Endothelial cell of umbilical vein (primary cell): ENCODE results near the gene PRKG1. TPM values are rescaled to one million over a fixed set of nuclear protein-coding genes. Genes with fewer than 3 reads are reported as not detected.

Experiments
- BruUV-seq: library from RNA; stranded (reverse); fragments of 400-500 nt; replicated peaks from 2 replicates; lab custom pipeline; 2021; lab: Mats Ljungman, UMichigan
- CTCF ChIA-PET: fragments of 300-600, 350-600 bp; sonication (Branson Sonifier 250); formaldehyde crosslinking; loops from one replicate; lab custom pipeline; 2021; ENCODE audit warnings: antibody characterized with exemption, inconsistent platforms; lab: Charles Lee
- POLR2A ChIA-PET: fragments of 300-600, 350-600 bp; sonication (Branson Sonifier 250); formaldehyde crosslinking; loops from one replicate; lab custom pipeline; 2021; ENCODE audit warnings: antibody characterized with exemption, inconsistent platforms; lab: Charles Lee
- DNase-seq: peaks from one replicate; pipeline ENCODE4 v3.0.0-alpha.2; 2011; ENCODE audit warnings: low read depth, low spot score
- FAIRE-seq: peaks from 2 replicates; lab custom pipeline; 2011; peaks lifted over from hg19 to GRCh38; lab: Jason Lieb, UNC
- H2AFZ ChIP-seq: 2 replicates; pipeline ENCODE4 v1.6.0; 2012; ENCODE audit warnings: low read depth, low read length, control low read depth, inconsistent platforms
- H3K27ac ChIP-seq: 2 replicates; pipeline ENCODE4 v1.5.1; 2011; ENCODE audit warnings: low read depth, mild to moderate bottlenecking, control low read depth, low read length, moderate library complexity; ENCODE audit not compliant: insufficient read depth
- H3K27me3 ChIP-seq, 2 experiments: 2 replicates each; pipeline versions ENCODE4 v1.6.0 to v1.6.1; 2011; ENCODE audit warnings: low read length in 2 of 2, mixed read lengths in 1 of 2; ENCODE audit not compliant: control insufficient read depth in 2 of 2, insufficient read depth in 2 of 2
- H3K36me3 ChIP-seq, 2 experiments: 2 replicates in 1 of 2; 3 replicates in 1 of 2; pipeline ENCODE4 v1.5.1; 2011; ENCODE audit warnings: low read length in 2 of 2, mild to moderate bottlenecking in 1 of 2, moderate library complexity in 1 of 2; ENCODE audit not compliant: control insufficient read depth in 2 of 2, insufficient read depth in 2 of 2; ENCODE audit errors: extremely low read depth in 1 of 2
- H3K4me1 ChIP-seq: 3 replicates; pipeline ENCODE4 v1.5.1; 2011; ENCODE audit warnings: mild to moderate bottlenecking, low read length; ENCODE audit not compliant: control insufficient read depth, insufficient read depth; ENCODE audit errors: extremely low read depth
- H3K4me2 ChIP-seq: 2 replicates; pipeline ENCODE4 v1.6.1; 2011; ENCODE audit warnings: low read length, control low read depth, mixed read lengths; ENCODE audit not compliant: insufficient read depth
- H3K4me3 ChIP-seq, 3 experiments: fragments of 200-600 bp in 1 of 3; sonication (generic), shearing (Covaris generic) in 1 of 3; replicated peaks in 1 of 3; 2 replicates each; pipeline ENCODE4 v1.5.1; 2011 to 2016; ENCODE audit warnings: control low read depth in 3 of 3, low read length in 3 of 3, mild to moderate bottlenecking in 2 of 3, inconsistent platforms in 1 of 3, low read depth in 1 of 3, moderate library complexity in 1 of 3; ENCODE audit not compliant: insufficient read depth in 1 of 3
- H3K79me2 ChIP-seq: 2 replicates; pipeline ENCODE4 v1.6.0; 2012; ENCODE audit warnings: low read length, inconsistent platforms; ENCODE audit not compliant: control insufficient read depth, insufficient read depth
- H3K9ac ChIP-seq: replicated peaks from 2 replicates; pipeline ENCODE3; 2011; ENCODE audit warnings: low read length, control low read depth; ENCODE audit not compliant: insufficient read depth; ENCODE audit errors: extremely low read depth
- H3K9me1 ChIP-seq: replicated peaks from 3 replicates; pipeline ENCODE4 v1.6.0; 2011; ENCODE audit warnings: mild to moderate bottlenecking, low read length; ENCODE audit not compliant: control insufficient read depth, insufficient read depth; ENCODE audit errors: extremely low read depth
- H3K9me3 ChIP-seq: replicated peaks from 2 replicates; pipeline ENCODE4 v1.5.1; 2012; ENCODE audit warnings: low read length, inconsistent platforms; ENCODE audit not compliant: control insufficient read depth, insufficient read depth
- H4K20me1 ChIP-seq: replicated peaks from 2 replicates; pipeline ENCODE3; 2011; ENCODE audit warnings: mild to moderate bottlenecking, low read length; ENCODE audit not compliant: control insufficient read depth, insufficient read depth; ENCODE audit errors: extremely low read depth
- EZH2 ChIP-seq: IDR thresholded peaks from 2 replicates; pipeline ENCODE4 v1.6.1; 2012; ENCODE audit warnings: borderline replicate concordance, low read depth, mild to moderate bottlenecking, moderate library complexity, low read length, inconsistent platforms; ENCODE audit not compliant: severe bottlenecking
- FOS ChIP-seq: IDR thresholded peaks from 2 replicates; pipeline ENCODE4 v1.6.1; 2011; ENCODE audit warnings: mild to moderate bottlenecking, low read length, moderate library complexity, borderline replicate concordance; ENCODE audit not compliant: insufficient read depth
- GATA2 ChIP-seq: IDR thresholded peaks from 2 replicates; pipeline ENCODE4 v1.7.0; 2011; ENCODE audit warnings: low read depth, mild to moderate bottlenecking, moderate library complexity, mixed read lengths, low read length; ENCODE audit not compliant: insufficient read length, insufficient read depth
- JUN ChIP-seq: IDR thresholded peaks from 2 replicates; pipeline ENCODE4 v1.6.1; 2011; ENCODE audit warnings: borderline replicate concordance, low read depth; ENCODE audit not compliant: insufficient read length, insufficient read depth
- MAX ChIP-seq: IDR thresholded peaks from 2 replicates; pipeline ENCODE4 v1.6.1; 2011; ENCODE audit not compliant: insufficient read depth, insufficient read length
- MYC ChIP-seq: IDR thresholded peaks from one replicate; pipeline ENCODE4 v1.6.1; 2011; ENCODE audit warnings: mild to moderate bottlenecking, low read depth, low read length
- POLR2A ChIP-seq: IDR thresholded peaks from 2 replicates; pipeline ENCODE4 v1.6.1; 2012; ENCODE audit warnings: low read depth, mild to moderate bottlenecking, control low read depth, low read length
- POLR2AphosphoS5 ChIP-seq: IDR thresholded peaks from 2 replicates; pipeline ENCODE4 v1.6.1; 2012; ENCODE audit warnings: low read depth, mild to moderate bottlenecking, control low read depth, low read length, moderate library complexity; ENCODE audit not compliant: insufficient read depth
- dilution Hi-C: fragments of 300-500 bp; cut with MboI; formaldehyde crosslinking; loops from one replicate; pipeline ENCODE4 v1.15.0; 2019; ENCODE audit warnings: low sequenced_read_pairs; ENCODE audit not compliant: extremely low pct_ligation_motif_present
- intact Hi-C: fragments of 100-400 bp; cut with micrococcal nuclease; formaldehyde crosslinking; loops from one replicate; pipeline ENCODE4 v1.10.0; 2022
- polyA plus RNA-seq, 4 experiments: library from polyadenylated mRNA; depleted of rRNA in 3 of 4; stranded (reverse) in 3 of 4; unstranded in 1 of 4; fragments of >200 nt; gene quantifications; 2 replicates each; pipeline versions ENCODE4 v1.2.1 to v1.2.3, GENCODE V29; 2011 to 2012; ENCODE audit warnings: missing spikeins in 1 of 4
- total RNA-seq: library from RNA; stranded (reverse); gene quantifications from 2 replicates; pipeline ENCODE4 v1.2.3, GENCODE V29; 2021
- TF ChIP-seq, protein P1 (sequence below), 2 donors: IDR thresholded peaks; 1 replicate in 1 of 2; 2 replicates in 1 of 2; pipeline ENCODE4 v1.5.1; 2011; ENCODE audit warnings: low read length in 2 of 2, mild to moderate bottlenecking in 2 of 2, moderate library complexity in 2 of 2, control low read depth in 1 of 2, inconsistent platforms in 1 of 2, low read depth in 1 of 2; ENCODE audit not compliant: insufficient read depth in 1 of 2; ENCODE audit errors: extremely low read depth in 1 of 2

The PRKG1 gene
- total and polyA plus RNA-seq, 2 donors (not counting 3 experiments of a cell fraction or from before 2014, with no cell fraction given): 0.01 to 0.18 TPM

DNA sequence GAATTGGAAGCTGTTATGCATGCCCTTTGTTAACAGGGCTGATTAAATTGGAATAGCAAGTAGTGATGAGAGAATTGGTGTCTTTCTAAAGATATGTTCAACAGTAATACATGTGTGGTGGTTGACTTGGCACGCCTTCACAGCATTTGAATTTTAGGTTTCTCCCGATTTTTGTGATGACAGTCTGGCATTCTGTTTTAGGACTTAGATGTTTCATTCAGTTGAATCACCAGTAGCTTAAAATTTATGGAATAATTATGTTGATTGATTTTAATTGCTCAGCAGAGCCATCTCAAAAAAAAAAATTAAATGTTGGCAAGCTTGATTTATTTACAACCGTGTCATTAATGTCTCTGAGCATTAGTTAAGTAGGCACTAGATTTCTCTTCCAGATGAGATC lies 405.4 kb downstream of the PRKG1 start:
- ChIA-PET CTCF (interaction anchor here (1.3 to 2.0 kb wide), 2 partner anchors 9 to 14 kb away, joined by 3 to 6 read pairs; no protein-coding TSS in a partner anchor), POLR2A (no interaction called here)
- H3K9me3 ChIP-seq: no peaks in the 10 kb centered on the region
- H3K36me3 ChIP-seq: no peaks in the 10 kb centered on the region
- H3K27me3 ChIP-seq: no peaks in the 10 kb centered on the region
- no peak overlapping the region for H3K4me3 ChIP-seq
- FAIRE-seq (no peak), DNase-seq (no peak)
- peaks cover 2% of the 10 kb centered on the region for H3K4me1 ChIP-seq
- no peak overlapping the region for H3K27ac ChIP-seq
- no peak overlapping the region for H3K4me2 ChIP-seq
- no peak overlapping the region for H2AFZ ChIP-seq
- intact Hi-C loops (loop anchor here (5.0 kb wide), 1 partner anchor 308 kb away; no protein-coding TSS in a partner anchor), dilution Hi-C loops (no loop called here)
- no peak overlapping the region for H3K9ac ChIP-seq
- no peak for TF ChIP-seq POLR2AphosphoS5
- TF ChIP-seq FOS: no peak
- no peak for TF ChIP-seq JUN
- no peak for TF ChIP-seq EZH2
- TF ChIP-seq MAX: no peak
- no peak for TF ChIP-seq MYC
- TF ChIP-seq, protein P1, sequence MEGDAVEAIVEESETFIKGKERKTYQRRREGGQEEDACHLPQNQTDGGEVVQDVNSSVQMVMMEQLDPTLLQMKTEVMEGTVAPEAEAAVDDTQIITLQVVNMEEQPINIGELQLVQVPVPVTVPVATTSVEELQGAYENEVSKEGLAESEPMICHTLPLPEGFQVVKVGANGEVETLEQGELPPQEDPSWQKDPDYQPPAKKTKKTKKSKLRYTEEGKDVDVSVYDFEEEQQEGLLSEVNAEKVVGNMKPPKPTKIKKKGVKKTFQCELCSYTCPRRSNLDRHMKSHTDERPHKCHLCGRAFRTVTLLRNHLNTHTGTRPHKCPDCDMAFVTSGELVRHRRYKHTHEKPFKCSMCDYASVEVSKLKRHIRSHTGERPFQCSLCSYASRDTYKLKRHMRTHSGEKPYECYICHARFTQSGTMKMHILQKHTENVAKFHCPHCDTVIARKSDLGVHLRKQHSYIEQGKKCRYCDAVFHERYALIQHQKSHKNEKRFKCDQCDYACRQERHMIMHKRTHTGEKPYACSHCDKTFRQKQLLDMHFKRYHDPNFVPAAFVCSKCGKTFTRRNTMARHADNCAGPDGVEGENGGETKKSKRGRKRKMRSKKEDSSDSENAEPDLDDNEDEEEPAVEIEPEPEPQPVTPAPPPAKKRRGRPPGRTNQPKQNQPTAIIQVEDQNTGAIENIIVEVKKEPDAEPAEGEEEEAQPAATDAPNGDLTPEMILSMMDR (IDR thresholded peaks at IDR 0.05; ENCODE audit: extremely low read depth in 1 of 2, insufficient read depth in 1 of 2, low read depth in 1 of 2, low read length in 2 of 2): no peak
- TF ChIP-seq GATA2: no peak
- TF ChIP-seq POLR2A: no peak
- no TSS peak for BruUV-seq
- no peaks in the 10 kb centered on the region for H4K20me1 ChIP-seq
- no peaks in the 10 kb centered on the region for H3K79me2 ChIP-seq
- H3K9me1 ChIP-seq: no peaks in the 10 kb centered on the region
